Subcutaneous abdominal adipose tissue (tissue), 5 donors: ENCODE data around the gene MLLT3.

Experiments
- H3K27ac ChIP-seq: one replicate; pipeline ENCODE4 v1.7.0; 2013; ENCODE audit warnings: low read depth, mild to moderate bottlenecking, inconsistent platforms, low read length, moderate library complexity
- H3K27me3 ChIP-seq, 5 donors: one replicate each; pipeline ENCODE4 v1.7.0; 2013; ENCODE audit warnings: low read length in 5 of 5, inconsistent platforms in 1 of 5; ENCODE audit not compliant: control insufficient read depth in 5 of 5, insufficient read depth in 4 of 5
- H3K36me3 ChIP-seq, 5 donors: one replicate each; pipeline ENCODE4 v1.7.0; 2013; ENCODE audit warnings: low read length in 5 of 5; ENCODE audit not compliant: control insufficient read depth in 5 of 5, insufficient read depth in 5 of 5
- H3K4me1 ChIP-seq, 5 donors: one replicate each; pipeline ENCODE4 v1.7.0; 2013; ENCODE audit warnings: low read length in 5 of 5, mild to moderate bottlenecking in 3 of 5, moderate library complexity in 1 of 5; ENCODE audit not compliant: control insufficient read depth in 5 of 5, insufficient read depth in 5 of 5
- H3K4me3 ChIP-seq, 5 donors: one replicate each; pipeline ENCODE4 v1.7.0; 2013; ENCODE audit warnings: low read length in 5 of 5, low read depth in 1 of 5
- H3K9ac ChIP-seq, 5 donors: one replicate each; pipeline ENCODE4 v1.7.0; 2013; ENCODE audit warnings: low read length in 5 of 5, mild to moderate bottlenecking in 4 of 5, moderate library complexity in 3 of 5
- H3K9me3 ChIP-seq, 5 donors: one replicate each; pipeline ENCODE4 v1.7.0; 2013; ENCODE audit warnings: low read length in 5 of 5; ENCODE audit not compliant: control insufficient read depth in 5 of 5
- donor health status: healthy.
- donor health status: healthy.
- donor health status: healthy.
- donor health status: healthy.
- donor health status: healthy.

MLLT3 gene

DNA sequence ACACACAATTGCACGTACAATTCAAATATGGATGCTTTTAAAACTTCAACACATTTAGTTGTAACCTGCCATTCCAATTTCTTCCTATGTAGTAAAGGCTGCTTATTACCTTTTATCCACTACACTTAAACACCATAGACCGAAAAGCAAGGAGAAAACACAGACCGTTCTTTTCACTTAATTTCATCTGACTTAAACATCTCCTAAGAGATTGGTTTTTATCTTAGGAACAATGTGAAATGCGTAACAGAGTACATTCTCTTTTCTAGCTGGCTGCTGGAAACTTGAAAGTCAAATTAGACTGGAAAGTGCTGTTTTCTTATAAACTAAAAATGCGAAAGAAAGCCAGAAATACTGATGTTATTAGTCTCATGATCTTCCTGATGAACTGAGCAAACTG lies 241.8 kb downstream of the MLLT3 start:
- no peak overlapping the region for H3K27ac ChIP-seq
- no peak overlapping the region for H3K9ac ChIP-seq
- no peak overlapping the region for H3K4me3 ChIP-seq

DNA sequence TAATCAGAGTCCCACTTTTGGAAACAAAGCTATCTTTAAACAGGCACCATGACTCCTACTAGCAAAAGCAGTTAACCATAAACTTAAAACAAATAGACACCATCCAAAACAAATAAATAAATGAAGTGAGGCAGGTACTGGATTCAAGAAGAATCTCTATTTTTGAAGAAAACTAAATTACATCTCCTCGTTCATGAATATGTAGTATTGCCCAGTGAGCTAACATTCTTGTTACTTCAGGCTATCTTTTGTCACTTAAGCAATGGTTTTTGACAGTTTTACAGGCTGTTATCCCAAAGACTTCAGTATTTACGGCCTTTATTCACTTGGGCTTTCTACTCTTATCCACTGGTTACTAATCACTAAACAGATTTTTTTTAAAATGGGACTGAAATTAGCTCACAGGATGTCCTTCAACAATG lies 242.5 kb downstream of the MLLT3 start:
- Histone ChIP-seq H3K9ac (no peak overlapping the region), H3K27me3 (no peaks in the 10 kb centered on the region), H3K36me3 (no peaks in the 10 kb centered on the region), H3K4me1 (peaks cover 0 to 6% (median 0%) of the 10 kb centered on the region in 5 donors), H3K27ac (no peak overlapping the region), H3K9me3 (no peaks in the 10 kb centered on the region), H3K4me3 (no peak overlapping the region)

More for the DNA sequence above, 241.8 kb downstream of the MLLT3 start:
- Histone ChIP-seq H3K36me3 (no peaks in the 10 kb centered on the region), H3K9me3 (no peaks in the 10 kb centered on the region), H3K27me3 (no peaks in the 10 kb centered on the region), H3K4me1 (peaks cover 0 to 6% (median 0%) of the 10 kb centered on the region in 5 donors)

DNA sequence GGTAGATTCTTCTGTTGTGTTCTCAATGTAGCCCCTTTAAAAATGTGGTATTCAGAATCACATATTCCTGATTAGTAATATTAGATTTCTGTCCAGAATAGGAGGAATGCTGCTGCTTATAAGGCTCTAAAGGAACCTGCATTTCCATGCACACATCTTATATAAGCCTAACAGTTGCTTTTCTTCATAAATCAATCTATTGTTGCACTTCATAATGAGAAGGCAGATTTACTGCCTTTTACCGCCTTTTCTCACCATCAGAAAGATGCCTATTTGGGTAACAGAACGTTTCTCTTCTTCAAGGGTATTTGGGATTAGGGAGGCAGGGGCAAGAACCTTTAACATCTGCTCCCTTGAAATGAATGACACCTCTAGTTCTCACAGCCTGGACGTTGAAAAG lies 243.4 kb downstream of the MLLT3 start:
- Histone ChIP-seq H3K9me3 (no peaks in the 10 kb centered on the region), H3K4me3 (no peak overlapping the region), H3K27me3 (no peaks in the 10 kb centered on the region), H3K4me1 (peaks cover 0 to 6% (median 0%) of the 10 kb centered on the region in 5 donors), H3K36me3 (no peaks in the 10 kb centered on the region), H3K27ac (no peak overlapping the region), H3K9ac (no peak overlapping the region)

DNA sequence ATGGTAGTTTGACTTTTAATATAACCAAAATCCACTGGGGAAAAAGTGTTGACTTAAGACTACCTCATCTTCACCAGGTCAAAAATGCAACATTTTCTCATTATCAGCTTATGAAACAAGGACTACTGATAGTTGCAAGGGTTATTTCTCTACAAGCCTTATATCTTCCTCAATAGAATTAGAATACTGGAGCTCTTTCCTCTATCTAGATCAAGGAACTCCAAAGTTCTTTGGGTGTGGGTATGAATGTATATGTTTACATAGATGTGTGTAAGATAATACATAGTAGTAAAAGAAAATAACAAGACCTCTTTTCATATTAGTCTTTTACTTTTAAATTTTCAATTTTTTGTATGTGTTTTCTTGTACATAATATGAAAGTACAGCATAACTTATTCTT lies 244.5 kb downstream of the MLLT3 start:
- Histone ChIP-seq H3K9me3 (no peaks in the 10 kb centered on the region), H3K4me1 (peaks cover 0 to 6% (median 0%) of the 10 kb centered on the region in 5 donors), H3K27ac (no peak overlapping the region), H3K27me3 (no peaks in the 10 kb centered on the region), H3K9ac (no peak overlapping the region), H3K4me3 (no peak overlapping the region), H3K36me3 (no peaks in the 10 kb centered on the region)

DNA sequence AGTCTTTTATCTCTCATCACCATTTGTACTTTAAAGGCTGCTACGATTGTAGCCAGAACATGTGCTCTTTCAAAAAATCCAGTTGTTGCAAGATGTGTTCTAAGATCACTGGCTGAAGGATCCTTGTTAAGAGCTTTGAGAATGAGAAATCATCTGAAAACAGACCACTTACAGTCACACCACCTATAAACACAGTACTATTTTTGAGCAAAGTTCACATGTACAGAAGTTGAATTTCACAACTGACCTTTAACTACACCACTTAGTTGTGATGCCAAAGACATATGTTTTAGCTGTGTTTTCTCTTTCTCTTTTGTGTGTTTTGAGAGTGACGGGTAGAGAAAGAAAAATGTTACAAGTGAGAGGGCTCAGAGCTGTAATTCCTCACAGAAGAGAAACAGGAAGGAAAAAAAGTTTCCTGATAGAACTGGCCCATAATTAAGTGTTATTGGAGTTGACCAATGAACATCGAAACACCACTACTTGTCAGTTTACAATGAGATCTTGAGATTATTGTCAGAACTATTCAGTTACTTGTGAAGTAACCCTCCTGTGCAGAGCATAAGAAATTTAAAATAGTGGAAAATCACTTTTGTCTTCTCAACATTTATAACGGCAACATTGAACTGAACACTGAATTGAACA lies 245.4 kb downstream of the MLLT3 start:
- Histone ChIP-seq H3K27ac (no peak overlapping the region), H3K36me3 (no peaks in the 10 kb centered on the region), H3K4me3 (no peak overlapping the region), H3K9ac (no peak overlapping the region), H3K4me1 (peaks cover 0 to 6% (median 0%) of the 10 kb centered on the region in 5 donors), H3K27me3 (no peaks in the 10 kb centered on the region), H3K9me3 (no peaks in the 10 kb centered on the region)

DNA sequence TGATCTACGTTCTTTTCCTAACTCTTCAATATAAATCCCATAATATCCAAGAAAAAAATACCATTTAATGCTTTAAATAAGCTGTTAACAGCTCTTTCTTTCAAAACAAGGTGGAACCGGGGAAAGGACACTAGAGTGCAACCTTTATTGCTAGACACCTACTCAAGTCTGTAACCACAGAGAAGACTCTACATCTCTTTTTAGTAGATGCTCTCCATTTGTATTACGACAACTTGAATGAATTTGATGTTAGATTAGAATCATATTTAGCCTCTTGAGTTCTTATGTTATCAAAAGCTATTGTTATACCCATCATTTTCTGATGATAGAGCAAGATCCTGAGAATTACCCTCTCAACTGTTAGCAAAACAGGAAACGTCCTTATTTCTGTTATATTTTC lies 246.3 kb downstream of the MLLT3 start:
- Histone ChIP-seq H3K36me3 (no peaks in the 10 kb centered on the region), H3K27me3 (no peaks in the 10 kb centered on the region), H3K27ac (no peak overlapping the region), H3K4me1 (peaks cover 0 to 6% (median 0%) of the 10 kb centered on the region in 5 donors), H3K4me3 (no peak overlapping the region), H3K9me3 (no peaks in the 10 kb centered on the region), H3K9ac (no peak overlapping the region)

DNA sequence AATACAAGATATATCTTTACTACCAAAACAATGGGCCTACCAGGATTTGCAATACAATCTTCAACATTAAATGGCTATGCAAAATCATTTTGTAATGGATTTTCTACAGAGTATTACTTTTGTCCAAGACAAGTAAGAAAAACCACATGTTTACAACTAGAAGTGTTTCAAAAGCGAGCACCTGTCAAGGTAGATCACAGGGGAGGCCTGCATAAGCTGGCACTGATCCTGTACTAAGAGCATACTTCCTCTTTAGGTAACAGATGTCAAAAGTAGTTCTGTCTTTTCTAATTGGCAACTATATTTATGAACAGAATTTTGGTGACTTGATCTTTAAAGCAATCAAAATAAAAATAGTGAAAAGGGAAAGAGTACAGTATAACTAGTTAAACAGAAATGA lies 249.0 kb downstream of the MLLT3 start:
- no peaks in the 10 kb centered on the region for H3K9me3 ChIP-seq
- H3K4me1 ChIP-seq: peaks cover 0 to 6% (median 0%) of the 10 kb centered on the region in 5 donors
- H3K36me3 ChIP-seq: no peaks in the 10 kb centered on the region
- no peaks in the 10 kb centered on the region for H3K27me3 ChIP-seq
- no peak overlapping the region for H3K4me3 ChIP-seq
- H3K27ac ChIP-seq: no peak overlapping the region
- H3K9ac ChIP-seq: no peak overlapping the region

DNA sequence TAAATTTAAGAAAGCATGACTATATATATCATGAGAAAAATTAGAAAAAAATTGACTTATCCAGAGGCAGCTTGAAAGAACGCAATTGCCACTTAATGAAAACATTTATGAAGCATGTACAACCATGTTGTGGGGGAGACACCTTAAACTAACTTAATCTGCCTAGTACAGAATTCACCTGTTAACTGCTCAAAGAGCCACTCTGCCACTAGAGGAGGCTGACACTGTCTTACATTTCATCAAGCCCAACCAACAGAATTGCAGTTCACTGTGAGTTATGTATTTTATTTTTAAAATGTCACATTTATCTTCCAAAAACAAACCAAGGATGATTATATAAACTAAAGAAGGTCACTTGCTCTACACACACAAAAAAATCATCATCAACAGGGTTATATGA lies 252.9 kb downstream of the MLLT3 start:
- Histone ChIP-seq H3K27ac (no peak overlapping the region), H3K36me3 (no peaks in the 10 kb centered on the region), H3K27me3 (no peaks in the 10 kb centered on the region), H3K4me3 (no peak overlapping the region), H3K9ac (no peak overlapping the region), H3K4me1 (no peaks in the 10 kb centered on the region), H3K9me3 (no peaks in the 10 kb centered on the region)

DNA sequence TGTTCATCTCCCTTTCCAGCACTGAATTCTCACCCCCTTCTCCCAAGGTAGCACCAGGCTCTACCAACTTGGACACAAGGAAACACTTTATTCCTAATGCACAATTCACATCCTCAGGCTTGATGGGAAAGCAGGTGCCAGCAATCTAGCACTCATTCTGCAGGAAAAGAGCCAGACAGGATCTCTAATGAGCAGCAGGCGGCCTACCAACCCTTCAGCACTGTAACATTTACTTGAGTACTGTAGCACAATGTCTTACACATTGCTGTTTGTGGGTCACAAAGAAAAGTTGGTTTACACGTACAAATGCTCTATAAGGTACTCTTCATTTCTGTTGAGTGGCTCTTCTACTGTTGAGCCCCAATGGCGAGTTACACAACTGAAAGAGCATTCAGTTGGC lies 254.4 kb downstream of the MLLT3 start:
- Histone ChIP-seq H3K27ac (no peak overlapping the region), H3K4me3 (no peak overlapping the region), H3K9ac (no peak overlapping the region), H3K27me3 (no peaks in the 10 kb centered on the region), H3K36me3 (peaks cover 0 to 5% (median 0%) of the 10 kb centered on the region in 5 donors), H3K4me1 (no peaks in the 10 kb centered on the region), H3K9me3 (no peaks in the 10 kb centered on the region)

DNA sequence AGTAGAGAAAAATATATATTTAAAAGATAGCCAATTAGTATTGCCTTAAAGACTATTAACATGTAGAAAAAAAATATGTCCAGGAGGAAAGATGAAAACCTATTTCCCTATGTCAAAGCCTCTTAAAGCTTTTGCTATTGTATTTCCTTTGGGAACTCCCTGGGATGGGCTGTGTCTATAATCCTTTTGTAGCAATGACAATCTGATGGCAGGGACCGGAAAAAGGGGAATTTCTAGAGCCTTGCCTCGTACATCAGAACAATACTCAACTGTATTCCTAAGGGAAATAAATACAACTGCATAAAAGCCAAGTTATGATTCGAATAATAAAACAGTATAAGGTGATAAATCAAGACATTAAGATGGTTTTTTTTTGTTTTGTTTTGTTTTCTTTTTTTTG lies 257.3 kb downstream of the MLLT3 start:
- Histone ChIP-seq H3K27me3 (no peaks in the 10 kb centered on the region), H3K9me3 (no peaks in the 10 kb centered on the region), H3K9ac (no peak overlapping the region), H3K27ac (no peak overlapping the region), H3K4me3 (no peak overlapping the region), H3K36me3 (peaks cover 3 to 10% (median 9%) of the 10 kb centered on the region in 5 donors), H3K4me1 (no peaks in the 10 kb centered on the region)
